SH-SY5Y (cell line): ENCODE data around the gene MPP2.

Experiments
- GATA2 ChIP-seq: IDR thresholded peaks from 2 replicates; pipeline ENCODE4 v1.6.1; 2011; ENCODE audit warnings: mild to moderate bottlenecking, low read depth, low read length
- GATA3 ChIP-seq: IDR thresholded peaks from 2 replicates; pipeline ENCODE4 v1.6.1; 2011; ENCODE audit warnings: low read depth, mild to moderate bottlenecking, low read length, moderate library complexity

MPP2 gene

GRCh38 chr17:43856141-43856540 lies 51.2 kb downstream of the MPP2 start:
- TF ChIP-seq GATA3, result no peak
- TF ChIP-seq GATA2, result no peak

GRCh38 chr17:43855061-43855460 lies 52.3 kb downstream of the MPP2 start:
- TF ChIP-seq GATA2, result no peak
- no peak for TF ChIP-seq GATA3

DNA sequence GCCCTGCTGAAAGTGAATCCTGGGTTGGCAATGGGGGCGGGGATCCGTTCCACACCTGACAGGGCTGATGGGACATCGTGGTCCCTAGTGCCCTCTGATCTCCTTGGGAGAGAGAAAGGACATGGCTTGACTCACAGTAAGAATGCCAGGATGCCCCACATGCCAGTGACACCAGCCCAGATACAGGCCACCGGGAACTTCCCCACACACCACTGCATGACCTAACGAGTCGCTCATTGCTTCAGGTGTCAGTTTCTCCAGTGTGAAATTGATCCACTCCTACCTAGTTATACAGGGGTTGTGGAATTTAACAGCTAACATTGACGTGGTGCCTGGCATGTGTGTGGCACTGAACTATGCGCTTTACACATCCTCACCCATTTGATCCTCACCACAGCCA lies 52.8 kb downstream of the MPP2 start:
- TF ChIP-seq GATA2 (no peak), GATA3 (no peak)

DNA sequence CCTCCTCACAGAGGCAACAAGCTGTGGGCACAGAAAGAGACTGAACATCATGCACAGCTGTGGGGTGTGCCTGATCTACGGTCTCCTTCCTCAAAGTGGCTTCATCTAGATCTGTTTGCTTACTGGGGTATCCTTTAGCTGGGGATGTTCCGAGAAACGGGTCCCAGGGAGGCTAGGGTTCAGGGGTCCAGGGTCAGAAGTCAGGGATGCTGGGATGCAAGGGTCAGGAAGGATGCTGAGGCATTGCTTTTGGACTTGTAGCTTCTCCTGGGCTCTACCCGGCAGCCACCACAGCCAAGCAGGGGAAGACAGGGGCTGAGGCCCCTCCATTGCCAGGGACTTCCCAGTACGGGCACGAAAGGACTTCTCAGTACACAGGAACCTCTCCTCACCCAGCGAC lies 53.8 kb downstream of the MPP2 start:
- TF ChIP-seq GATA2, result no peak
- no peak for TF ChIP-seq GATA3

- TF ChIP-seq GATA3, result no peak
- TF ChIP-seq GATA2, result no peak
These were observed 54.8 kb downstream of the MPP2 start for GRCh38 chr17:43852571-43852970.

DNA sequence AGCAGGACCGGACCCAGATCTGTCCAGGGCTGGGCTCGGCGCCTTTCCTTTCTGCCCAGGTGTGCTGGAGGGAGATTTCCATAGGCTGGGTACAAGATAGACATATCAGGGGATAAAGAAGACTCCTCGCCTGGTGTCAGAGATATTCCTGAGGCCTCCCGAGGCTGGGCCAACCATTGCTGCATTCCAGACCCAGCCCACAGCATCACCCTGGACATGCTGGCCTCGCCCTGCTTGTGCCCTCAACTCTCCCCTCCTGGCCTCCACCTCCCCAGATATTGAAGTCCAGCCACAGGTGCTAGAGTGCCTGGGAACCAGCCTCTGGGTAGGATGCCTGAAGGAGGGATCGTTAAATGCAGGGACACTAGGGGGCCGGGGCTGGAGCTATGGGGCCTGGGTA lies 58.2 kb downstream of the MPP2 start:
- TF ChIP-seq GATA3, result no peak
- no peak for TF ChIP-seq GATA2

DNA sequence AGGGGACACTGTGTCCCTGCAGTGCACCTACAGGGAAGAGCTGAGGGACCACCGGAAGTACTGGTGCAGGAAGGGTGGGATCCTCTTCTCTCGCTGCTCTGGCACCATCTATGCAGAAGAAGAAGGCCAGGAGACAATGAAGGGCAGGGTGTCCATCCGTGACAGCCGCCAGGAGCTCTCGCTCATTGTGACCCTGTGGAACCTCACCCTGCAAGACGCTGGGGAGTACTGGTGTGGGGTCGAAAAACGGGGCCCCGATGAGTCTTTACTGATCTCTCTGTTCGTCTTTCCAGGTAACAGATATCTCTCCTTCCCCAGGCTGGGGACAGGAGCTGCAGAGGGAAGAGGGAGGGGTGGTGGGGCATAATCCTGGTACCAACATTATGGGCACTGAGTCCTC lies 58.7 kb downstream of the MPP2 start:
- no peak for TF ChIP-seq GATA3
- no peak for TF ChIP-seq GATA2

GRCh38 chr17:43846963-43847371 lies 60.4 kb downstream of the MPP2 start, which contains the start of gene CD300LG:
TSS of gene CD300LG (plus strand) at chr17:43847176. CDS start at chr17:43847217, 41 bp downstream.
- TF ChIP-seq GATA3 (no peak), GATA2 (no peak)

DNA sequence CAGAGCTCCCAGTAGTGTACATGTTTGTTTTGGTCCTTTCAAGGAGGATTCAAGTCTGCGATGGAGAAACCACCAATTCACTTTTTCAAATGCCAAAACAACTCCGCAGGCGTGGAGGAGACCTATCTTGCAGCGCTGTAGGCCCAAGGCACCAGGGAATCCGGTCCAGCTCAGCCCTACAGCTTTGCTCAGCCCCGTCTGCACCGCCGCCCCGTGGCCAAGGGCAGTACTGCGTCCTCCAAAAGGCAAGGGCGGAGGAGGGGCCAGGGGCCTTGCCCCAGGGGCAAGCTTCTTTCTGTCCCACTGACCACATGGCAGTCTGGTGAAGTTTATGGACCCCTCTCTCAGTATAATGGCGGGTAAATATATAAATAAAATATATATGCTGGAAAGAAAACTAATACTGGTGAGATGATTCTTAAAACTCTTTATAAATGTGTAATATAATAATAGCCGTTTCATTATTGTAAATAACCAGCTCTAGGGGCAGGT lies 61.1 kb downstream of the MPP2 start:
- TF ChIP-seq GATA3 (no peak), GATA2 (no peak)

- TF ChIP-seq GATA2, result no peak
- no peak for TF ChIP-seq GATA3
These were observed 61.6 kb downstream of the MPP2 start for GRCh38 chr17:43845766-43846165.

DNA sequence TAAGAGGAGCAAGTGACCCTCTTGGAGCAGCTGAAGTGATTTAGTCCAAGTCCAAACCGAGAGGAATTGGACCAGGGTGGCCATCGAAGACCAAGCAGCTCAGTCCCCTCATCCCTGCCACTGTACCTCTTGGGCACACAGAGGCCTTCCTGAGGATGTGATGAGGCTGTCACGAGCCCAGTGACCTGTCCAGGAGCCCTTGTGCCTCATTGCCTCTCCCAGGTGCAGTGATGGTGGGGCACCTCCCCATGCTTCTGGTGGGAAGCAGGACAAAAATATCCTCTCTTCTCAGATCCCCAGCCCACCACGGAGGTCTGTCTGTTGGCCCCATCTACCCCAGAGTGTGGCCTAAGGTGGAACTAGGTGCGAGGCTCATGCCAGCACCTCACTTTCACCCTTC lies 63.1 kb downstream of the MPP2 start:
- TF ChIP-seq GATA3 (no peak), GATA2 (no peak)

GRCh38 chr17:43842975-43843325 lies 64.4 kb downstream of the MPP2 start:
- no peak for TF ChIP-seq GATA3
- TF ChIP-seq GATA2, result no peak

- TF ChIP-seq GATA3 (no peak), GATA2 (no peak)
These were observed 66.1 kb downstream of the MPP2 start for GRCh38 chr17:43841282-43841681.

DNA sequence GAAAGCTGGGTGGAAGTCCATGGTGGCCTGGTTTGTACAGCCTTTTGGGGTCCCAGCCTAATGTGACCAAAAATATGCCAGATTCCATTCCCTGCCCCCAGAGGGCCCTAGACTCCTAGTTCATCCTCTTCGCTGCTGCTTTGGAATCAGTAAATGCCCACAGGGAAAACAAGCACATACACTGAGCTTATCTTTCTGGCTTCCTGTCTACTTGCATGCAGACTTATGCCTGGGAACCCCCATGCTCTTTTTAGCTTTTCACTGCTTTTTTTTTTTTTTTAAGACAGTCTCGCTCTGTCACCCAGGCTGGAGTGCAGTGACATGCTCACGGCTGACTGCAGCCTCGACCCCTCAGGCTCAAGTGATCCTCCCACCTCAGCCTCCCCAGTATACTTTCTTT lies 66.5 kb downstream of the MPP2 start:
- 0 out of 2 replicates have a peak, but pooled peaks have one; percentile 35 for TF ChIP-seq GATA2
- TF ChIP-seq GATA3, result no peak

DNA sequence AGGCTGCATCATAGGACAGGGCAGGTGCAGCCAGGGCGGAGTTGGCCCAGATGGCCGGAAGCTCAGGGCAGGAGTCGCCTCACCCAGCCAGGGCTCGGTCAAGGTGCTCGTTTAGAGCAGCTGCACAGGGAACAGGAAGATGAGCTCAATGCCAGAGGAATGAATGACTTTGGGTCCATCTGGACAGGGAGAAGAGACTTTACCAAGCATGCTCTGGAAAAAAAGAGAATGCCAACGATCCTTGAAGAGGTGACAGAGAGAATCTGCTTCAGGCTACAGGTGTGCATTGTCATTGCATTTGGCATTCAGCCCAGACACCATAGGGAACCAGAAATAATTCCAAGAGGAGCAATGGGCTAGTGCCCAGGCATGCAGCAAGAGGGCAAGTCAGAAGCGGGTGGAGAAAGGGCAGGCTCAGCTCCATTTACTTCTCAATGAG lies 67.6 kb downstream of the MPP2 start:
- TF ChIP-seq GATA2, result no peak
- TF ChIP-seq GATA3, result no peak

DNA sequence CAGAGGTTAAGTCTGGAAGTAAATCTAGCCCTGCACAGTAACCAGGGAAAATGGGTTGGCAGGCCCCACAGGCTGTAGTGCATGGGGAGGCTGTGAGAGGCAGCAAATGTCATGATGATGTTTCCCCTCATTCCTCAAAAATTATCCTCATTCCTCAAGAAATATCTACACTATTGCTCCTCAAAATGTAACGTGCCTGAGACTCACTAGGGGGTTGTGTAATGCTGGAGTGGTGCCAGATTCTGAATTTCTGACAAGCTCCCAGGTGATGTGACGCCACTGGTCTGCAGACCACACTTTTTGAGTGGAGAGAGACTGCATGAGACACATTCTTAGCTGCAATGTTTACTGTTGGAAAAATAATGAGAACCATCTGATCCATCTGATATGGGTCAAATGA lies 73.2 kb downstream of the MPP2 start:
- TF ChIP-seq GATA3 (no peak), GATA2 (no peak)
